Kidney capillary endothelial cell (primary cell): Measurements from ENCODE around the gene SERPINH1.

Experiments
- DNase-seq: peaks from one replicate; pipeline ENCODE4 v3.0.0-alpha.2; 2018; ENCODE audit warnings: low spot score

The SERPINH1 gene

DNA sequence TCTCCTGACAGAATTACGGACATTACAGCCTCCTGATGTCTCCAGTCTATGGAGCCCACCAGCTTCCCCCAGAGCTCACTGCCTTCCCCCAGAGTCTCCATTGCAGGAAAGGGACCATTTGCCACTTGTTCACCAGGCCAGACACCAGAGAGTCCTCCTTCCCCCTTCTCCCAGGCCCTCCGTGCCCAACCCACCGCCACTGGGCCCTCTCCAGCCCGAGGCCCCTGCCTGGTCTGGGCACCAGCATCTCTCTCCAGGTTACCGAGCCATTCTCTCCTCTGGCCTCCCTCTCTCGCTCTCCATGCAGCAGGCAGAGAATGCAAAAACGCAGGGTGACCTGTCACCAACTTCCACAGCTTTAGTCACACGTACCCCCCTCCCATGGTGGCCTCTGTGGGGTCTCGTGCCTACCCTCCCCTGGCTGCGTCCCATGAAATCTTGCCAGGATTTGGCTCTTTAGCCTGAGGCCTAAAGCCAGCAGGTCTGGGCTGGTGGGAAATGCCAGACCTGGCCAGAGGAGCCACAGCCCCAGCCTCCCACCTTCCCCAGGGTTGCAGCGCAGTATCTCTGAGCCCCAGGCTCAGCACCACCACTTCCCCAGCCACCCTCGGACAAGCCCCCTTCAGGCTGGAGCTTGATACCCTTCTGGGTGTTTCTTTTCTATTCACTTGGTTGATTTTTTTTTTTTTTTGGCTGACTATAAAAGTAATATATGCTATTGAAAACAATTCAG is 6.8 kb upstream of the SERPINH1 start:
- no peak for DNase-seq

DNA sequence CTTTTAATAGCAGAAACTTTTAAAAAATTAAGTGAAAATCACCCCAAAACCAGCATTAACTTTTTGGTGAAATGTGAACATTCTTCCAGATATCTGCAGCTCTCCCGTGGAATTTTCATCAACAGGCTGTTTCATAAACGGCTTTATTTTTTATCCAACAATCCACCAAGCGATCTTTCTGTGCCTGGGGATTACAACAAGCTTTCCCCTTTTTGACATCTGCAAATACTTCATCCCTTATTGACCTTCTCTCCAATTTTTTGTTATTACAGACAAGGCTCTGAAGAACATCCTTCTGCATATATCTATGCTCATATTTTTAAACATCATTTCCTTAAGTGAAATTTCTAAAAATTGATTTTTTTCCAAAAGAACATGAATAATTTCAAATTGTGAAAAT is 5.8 kb upstream of the SERPINH1 start:
- DNase-seq: no peak

DNA sequence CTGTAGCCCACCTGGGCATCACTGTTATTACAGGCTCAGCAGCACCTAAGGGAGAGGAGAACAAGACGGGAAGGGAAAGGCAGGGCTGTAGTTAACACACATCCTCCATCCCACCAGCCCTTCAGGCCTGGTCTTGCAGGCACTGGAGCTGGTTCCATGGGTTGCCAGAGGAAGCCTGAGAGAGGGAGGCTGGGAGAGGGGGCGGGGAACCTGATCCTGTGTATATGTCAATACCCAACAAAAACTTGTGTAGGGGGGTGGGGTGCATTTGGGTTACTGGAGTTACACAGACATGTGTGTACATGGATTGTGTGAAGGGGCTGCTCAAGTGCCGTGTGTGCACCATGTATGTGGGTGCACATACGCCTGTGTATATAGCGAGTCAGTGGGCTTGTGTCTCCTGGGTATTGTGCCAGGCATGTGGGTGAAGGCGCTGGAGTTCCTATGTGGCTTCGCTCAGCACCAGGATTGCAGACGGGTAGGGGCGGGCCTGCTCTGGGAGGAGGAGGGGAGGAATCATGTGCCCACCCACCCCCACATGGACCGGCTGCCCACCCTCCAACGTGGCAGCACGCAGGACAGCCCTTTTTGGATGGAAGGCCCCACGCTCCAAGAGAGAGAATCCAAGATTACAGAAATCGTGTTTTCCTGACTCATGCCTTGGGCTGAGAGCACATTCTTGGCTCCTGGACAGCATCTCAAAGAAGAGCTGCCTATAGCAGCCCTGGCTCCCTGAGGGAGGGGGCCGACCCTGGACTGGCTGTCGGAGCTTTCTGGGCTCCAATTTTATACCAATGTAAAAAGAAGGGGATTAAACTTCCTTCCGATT is 4.2 kb upstream of the SERPINH1 start:
- no peak for DNase-seq

DNA sequence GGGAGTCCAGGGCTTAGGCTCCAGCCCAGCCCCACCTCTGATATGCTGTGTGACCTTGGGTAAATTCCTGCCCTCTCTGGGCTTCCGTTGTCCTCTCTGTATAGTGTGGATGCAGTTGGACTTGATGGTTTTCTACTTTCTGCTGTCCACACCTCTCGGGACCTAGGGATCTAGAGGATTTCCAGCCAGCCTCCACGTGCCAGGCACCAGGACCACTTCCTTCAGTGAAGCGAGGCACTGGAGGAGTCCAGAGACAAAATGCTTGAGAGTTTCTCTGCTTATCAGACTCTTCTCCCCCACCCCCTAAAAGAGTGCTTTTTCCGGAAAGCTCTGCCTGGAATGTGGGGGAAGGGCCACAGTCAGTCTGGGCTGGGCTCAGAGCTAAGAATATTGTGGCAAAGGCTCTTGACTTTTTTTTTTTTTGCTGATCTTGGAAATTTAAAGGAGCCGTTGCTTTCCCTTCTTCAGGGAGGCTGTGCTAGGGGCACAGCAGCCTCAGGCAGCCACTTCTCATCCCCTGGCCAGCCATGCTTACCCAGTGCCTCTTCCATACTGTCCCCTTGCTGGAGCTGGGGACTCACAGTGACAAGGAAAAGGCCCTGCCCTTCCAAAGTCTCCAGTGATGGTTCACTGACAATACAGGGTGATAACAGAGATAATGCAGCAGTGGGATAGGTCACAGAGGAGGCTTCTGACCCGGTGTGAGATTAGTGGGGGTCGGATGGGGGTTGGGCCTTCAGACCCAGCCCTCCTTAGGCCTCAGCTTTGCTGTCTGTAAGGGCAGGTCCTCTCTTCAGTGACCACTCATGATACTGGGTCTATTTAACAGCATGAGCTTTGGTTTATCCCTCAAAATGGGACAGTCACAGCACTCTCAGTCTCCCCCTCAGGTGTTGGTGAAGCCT is 2.9 kb upstream of the SERPINH1 start:
- DNase-seq: no peak

DNA sequence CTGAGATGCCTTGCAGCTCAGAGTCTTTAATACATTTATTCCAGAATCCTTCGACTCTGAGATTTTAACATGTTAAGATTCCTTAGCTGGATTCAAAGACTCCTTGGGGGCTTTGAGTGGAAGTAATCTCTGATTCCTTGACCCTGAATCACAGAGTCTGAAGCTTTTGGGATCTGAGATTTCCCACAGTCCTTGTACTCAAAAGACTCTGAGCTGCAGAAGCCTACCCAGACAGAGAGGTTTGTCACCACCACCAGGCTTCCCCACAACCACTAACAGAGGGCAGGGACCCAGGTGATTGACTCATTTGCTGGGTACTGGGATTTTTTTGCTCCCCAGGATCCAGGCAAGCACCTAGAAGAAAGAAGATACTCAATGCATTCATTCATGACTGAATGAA is 1.4 kb upstream of the SERPINH1 start:
- no peak for DNase-seq

DNA sequence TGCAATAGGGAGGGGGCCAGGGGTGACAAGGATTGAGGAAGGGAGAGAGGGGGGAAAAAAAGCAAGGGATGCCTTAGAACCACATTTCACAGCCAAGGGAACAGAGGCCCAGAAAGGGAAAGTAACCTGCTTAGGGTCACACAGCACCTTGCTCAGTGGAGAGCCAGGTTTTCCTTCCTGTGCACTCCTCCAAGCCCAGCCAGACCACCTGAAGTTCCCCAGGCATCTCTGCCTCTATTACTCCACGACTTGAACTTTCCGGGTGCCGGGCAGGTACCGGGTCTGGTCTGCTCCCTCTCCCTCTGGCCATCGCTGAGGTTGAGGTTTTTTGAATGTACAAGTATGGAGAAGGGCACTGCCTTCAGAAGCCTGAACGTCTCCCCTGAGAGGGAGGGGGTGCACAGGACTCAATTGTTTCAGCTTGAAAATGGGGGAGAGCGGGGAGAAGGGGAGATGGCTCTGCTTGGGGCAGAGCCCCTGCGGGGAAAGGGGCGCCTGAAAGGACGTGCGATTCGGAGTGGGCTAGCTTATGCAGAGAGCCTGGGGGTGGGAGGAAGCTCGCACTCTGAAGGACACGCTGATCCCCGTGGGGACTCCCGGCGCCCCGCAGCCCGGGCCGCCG is 516 bp upstream of the SERPINH1 start:
- no peak for DNase-seq

DNA sequence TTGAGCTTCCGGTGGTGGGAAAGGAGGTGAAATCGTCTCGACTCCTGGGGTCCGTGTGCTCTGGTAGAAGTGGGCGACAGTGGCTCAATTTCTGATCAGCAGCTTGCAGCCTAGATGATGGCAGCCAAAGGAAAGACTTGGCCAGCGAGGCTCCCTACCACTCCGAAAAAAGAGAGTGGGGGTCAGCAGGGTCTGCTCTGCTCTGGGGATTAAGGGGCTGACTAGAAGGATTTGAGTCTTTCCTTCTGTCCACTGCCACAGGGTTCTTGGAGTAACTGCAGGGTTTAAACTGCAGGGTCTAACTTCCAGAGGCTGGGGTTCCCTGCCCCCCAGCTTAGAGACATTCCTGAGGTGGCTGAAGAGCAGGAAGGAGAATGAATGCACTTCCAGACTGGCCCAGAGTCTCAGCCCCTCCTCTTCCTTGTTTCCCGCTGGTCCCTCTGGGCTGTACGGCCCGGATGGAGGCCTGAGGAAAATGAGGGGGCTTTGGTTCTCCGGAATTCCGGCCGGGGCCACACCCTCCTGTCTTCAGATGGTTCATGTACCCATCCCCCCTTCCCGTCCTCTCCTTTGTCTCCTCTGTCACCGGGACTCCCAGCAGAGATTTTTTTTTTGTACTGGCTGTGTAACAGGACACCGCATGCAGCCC is 907 bp downstream of the SERPINH1 start:
- peak; percentile 97 for DNase-seq

DNA sequence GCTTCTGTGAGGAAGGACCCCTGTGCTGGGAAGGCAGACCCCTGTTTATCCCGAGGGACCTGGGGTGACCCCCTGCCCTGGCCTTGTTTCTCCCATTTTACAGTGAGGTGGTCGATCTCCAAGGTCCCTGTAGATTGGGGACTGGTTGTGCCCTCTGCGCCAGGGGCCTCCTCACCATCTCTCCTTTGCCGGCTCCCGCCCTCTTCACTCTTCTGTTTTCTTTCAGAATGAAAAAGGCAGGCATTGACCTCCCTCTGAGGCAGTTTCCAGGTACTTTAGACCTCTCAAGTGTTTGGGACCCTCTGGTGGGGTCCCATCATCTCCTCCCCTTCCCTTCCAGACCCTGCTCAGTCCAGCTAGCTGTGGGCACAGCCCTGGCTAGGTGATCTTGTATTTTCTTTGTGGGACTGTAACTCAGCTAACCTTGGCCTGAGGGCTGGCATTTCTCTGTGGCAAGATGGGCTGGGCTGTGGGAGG is 1.5 kb downstream of the SERPINH1 start:
- DNase-seq: no peak

DNA sequence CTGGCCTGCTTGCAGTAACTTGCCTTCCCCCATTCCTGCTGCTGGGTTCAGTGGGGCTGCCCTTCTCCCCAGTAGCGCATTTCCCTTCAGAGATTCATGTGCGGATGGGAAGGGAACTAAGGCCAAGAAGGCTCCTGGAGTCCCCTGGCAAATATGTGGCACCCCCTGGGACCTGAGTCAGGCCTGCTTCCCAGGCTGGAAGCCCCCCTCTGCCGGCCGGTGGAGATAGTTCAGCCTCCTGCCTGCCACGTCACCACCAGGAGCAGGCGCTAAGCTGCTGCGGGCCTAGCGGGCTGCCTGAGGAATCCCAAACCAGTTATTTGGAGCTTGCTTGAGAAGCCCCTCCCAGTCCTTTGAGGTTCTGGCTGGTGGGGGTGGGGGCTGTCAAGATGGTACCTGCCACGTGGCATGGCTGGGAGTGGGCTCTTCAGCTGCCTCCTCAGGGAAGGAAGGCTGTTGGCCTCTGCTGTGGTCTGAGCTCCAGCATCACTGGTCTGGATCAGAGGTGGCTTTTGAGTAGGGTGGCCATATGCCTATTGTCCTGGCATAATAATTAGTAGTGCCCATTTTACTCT is 2.0 kb downstream of the SERPINH1 start:
- DNase-seq: peak; percentile 85

DNA sequence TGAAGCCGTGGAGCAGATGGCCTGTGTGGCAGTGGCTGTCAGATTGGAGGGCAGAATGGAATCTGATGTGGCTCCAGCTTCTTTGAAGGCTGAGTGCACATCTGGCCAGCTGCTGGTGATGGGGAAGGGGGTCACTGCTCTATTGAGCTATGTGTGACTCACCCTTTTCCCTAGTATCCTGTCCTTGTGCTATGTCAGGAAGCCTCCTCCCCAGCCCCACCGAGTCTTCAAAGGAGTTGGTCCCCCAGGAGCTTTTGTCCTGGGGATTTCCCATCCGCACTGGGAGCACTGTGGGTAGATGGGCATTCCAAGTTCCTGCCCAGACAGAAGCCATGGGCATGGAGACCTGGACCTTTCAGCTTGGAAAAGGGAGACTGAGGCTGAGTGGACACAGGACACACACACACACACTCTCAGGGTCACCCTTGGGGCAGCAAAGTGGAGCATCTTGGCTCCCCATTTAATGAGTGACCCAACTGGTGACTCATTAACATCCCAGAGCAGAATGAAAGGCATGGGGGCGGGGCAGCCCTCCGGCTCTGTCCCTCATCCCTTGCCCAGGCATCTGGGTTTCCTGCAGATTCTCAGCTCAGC is 3.3 kb downstream of the SERPINH1 start:
- peak; percentile 97 for DNase-seq

DNA sequence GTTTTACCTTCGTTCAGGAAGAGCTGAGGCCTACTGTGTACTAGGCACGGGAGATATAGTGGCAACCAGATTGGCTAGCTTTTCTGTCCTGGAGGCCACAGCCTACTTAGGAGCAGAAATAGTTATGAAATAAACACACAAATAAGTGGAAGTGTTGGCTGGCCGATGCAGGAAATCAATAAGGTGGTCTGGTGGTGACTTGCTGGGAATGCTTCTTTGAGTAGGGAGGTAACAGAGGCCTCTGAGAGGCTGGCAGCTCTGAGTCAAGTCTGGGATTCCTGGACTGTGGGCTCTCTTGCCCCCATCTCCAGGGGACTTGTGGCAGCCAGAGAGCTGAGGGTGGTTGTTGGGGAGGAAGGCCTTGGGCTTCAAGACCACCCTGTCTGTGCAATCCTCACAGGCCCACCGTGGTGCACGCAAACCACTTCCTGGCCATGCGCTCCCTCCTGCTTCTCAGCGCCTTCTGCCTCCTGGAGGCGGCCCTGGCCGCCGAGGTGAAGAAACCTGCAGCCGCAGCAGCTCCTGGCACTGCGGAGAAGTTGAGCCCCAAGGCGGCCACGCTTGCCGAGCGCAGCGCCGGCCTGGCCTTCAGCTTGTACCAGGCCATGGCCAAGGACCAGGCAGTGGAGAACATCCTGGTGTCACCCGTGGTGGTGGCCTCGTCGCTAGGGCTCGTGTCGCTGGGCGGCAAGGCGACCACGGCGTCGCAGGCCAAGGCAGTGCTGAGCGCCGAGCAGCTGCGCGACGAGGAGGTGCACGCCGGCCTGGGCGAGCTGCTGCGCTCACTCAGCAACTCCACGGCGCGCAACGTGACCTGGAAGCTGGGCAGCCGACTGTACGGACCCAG is 4.1 kb downstream of the SERPINH1 start:
- DNase-seq: no peak

DNA sequence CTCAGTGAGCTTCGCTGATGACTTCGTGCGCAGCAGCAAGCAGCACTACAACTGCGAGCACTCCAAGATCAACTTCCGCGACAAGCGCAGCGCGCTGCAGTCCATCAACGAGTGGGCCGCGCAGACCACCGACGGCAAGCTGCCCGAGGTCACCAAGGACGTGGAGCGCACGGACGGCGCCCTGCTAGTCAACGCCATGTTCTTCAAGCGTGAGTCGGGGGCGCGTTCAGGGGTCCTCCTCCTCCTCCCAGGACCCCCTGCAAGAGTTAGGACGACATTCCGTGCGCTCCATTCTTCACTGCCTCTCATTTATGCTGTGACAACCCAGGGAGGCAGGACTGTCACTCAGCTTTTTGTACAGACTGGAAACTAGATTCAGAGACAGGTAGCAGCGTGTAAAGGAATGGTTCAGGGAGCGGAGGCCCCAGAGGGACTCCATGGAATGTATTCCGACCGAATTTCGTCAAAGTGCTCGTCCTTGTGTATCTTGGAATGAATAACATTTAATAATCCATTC is 4.8 kb downstream of the SERPINH1 start:
- DNase-seq: no peak

DNA sequence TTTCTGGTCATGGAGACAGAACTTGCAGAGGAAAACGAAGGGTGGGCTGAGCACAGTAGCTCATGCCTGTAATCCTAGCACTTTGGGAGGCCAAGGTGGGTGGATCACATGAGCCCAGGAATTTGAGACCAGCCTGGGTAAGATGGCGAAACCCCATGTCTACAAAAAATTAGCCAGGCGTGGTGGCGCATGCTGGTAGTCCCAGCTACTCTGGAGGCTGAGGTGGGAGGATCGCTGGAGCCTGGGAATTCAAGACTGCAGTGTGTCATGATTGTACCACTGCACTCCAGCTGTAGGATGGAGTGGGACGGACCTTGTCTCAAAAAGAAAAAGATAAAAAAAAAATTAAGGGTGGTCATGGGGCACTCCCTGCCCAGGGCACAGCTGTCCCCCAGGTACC is 5.9 kb downstream of the SERPINH1 start:
- no peak for DNase-seq

DNA sequence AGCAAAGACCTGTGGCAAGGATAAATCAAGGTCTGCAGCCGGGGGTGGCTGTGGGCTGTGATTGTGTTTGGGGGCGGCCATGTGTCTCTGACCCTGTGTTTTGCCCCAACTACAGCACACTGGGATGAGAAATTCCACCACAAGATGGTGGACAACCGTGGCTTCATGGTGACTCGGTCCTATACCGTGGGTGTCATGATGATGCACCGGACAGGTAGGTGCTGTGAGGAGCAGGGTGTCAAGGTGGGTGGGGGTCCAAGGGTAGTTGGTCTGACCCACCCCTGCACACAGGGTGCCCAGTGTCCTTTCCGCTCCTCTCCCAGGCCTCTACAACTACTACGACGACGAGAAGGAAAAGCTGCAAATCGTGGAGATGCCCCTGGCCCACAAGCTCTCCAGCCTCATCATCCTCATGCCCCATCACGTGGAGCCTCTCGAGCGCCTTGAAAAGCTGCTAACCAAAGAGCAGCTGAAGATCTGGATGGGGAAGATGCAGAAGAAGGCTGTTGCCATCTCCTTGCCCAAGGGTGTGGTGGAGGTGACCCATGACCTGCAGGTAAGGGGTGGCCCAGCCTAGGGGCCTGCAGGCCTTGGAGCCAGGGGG is 6.7 kb downstream of the SERPINH1 start:
- no peak for DNase-seq

DNA sequence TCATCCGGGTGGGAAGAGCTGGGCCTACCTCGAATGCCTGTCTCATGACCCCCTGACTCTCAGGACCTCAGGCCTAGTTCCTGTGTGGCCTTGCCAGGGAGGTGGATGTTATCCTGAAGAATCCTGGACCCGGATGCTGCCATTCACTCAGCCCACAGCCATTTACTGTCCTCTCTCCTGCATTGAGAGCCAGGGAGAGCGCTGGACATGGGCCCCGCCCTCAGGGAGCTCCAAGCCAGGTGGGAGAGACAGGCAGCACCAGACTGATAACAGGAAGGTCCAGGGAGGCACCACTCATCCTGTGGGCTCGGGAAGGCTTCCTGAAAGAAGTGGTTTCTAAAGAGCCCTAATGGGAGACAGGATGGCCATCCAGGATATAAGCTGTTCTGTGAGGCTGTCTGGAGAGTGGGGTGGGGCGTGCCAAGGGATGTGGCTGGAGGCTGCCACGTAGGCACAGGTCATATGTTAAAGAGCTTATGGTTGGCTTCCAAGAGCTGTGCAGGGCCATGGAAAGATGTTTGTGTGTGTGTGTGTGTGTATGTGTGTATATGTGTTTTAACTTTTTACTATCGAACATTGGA is 8.6 kb downstream of the SERPINH1 start:
- DNase-seq: no peak

DNA sequence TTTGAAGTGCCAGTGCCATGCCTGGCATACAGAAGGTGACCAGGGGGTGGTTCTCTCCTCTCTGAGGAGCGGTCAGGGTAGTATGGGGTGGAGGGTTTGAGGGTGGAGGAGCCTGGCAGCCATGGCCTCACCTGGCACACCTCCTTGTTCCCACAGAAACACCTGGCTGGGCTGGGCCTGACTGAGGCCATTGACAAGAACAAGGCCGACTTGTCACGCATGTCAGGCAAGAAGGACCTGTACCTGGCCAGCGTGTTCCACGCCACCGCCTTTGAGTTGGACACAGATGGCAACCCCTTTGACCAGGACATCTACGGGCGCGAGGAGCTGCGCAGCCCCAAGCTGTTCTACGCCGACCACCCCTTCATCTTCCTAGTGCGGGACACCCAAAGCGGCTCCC is 9.6 kb downstream of the SERPINH1 start:
- DNase-seq: no peak

DNA sequence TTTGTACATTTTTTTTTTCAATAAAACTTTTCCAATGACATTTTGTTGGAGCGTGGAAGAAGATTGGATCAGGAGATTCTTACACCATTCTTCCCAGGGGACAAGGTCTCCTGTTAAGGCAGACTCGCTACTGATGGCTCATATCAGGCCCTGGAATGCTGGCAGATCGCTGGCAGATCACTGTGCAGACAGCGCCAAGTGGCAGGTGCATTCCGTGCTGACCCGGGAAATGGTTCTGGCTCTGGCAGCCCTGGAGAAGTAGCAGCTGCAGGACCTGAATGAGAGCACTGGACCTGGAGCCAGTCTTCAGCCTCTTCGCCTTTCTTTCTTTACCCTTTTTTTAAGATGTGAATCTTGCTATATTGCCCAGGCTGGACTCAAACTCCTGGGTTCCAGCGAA is 10.7 kb downstream of the SERPINH1 start:
- DNase-seq: no peak
